ENCODE measurements around the gene CPLX4. TPM values are rescaled to one million over a fixed set of nuclear protein-coding genes. Genes with fewer than 3 reads are reported as not detected.

CPLX4 gene, protein sequence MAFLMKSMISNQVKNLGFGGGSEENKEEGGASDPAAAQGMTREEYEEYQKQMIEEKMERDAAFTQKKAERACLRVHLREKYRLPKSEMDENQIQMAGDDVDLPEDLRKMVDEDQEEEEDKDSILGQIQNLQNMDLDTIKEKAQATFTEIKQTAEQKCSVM
- total RNA-seq: not detected in 2 replicates

DNA sequence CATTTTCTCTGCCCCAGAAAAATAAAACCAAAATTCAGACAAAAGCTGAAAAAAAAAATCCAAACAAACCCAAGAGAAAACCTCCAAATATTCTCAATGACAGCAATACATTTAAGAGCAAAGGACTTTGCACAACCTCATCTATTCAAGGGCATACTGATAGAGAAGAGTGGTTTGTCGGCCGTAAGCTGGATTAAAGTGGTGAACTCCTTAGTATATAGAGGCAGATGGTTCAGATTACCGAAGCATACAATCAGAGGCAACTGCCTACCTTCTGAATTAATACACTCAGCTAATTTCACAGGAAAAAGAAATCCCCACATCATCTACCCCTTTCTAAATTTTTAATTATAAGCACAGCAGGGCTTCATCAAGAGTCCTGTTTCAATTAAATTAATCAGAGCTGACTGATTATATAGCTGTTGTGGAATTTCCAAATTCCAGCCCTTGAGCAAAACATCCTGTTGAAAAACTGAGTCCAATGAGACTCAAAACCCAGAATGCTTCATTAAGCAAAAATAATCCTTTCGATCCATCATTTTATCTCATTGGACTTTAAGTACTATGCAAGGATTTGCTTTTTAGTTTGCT is at the start of gene CPLX4:
CPLX4 (minus strand) TSS at position 190 of the 591 bp plus-strand sequence; CDS start at position 3, 187 bp downstream.

GRCh38 chr18:59358712-59359575 is 40.5 kb upstream of the CPLX4 start, which contains the start of gene LMAN1:
Gene LMAN1 (minus strand): TSS chr18:59359265. CDS start chr18:59359244, 21 bp downstream.

GRCh38 chr18:59272891-59273758 is 45.3 kb downstream of the CPLX4 start, which contains the start of gene RAX:
Gene RAX (minus strand): TSS chr18:59273454. CDS start chr18:59273206, 248 bp downstream.

Other genes with a start within 250 kb of the CPLX4 start
- 17.9 and 27.7 TPM in 2 replicates for gene SEC11C, start 178.8 kb downstream of the CPLX4 start, total RNA-seq
- gene GRP, start 98.5 kb downstream of the CPLX4 start, total RNA-seq: not detected in 2 replicates
- gene RAX, start 45.2 kb downstream of the CPLX4 start, total RNA-seq: not detected in 2 replicates
- gene LMAN1, start 40.6 kb upstream of the CPLX4 start, total RNA-seq: 196 and 240 TPM in 2 replicates

Measured in cardiac atrium fibroblast (primary cell).